Neuron (in vitro differentiated cells): Measurements from ENCODE around the gene KRTAP4-9.
"Not testable (repeated sequence)": the region's sequence is repeated elsewhere in the genome, so short reads cannot be mapped to it uniquely, and the experiment has no call there.

Experiments
- H2AFZ ChIP-seq: one replicate; pipeline ENCODE4 v1.6.1; 2013; ENCODE audit warnings: low read depth, mild to moderate bottlenecking, inconsistent platforms, low read length, moderate library complexity
- H3K27me3 ChIP-seq: one replicate; pipeline ENCODE4 v1.6.1; 2013; ENCODE audit warnings: low read length; ENCODE audit not compliant: insufficient read depth
- H3K36me3 ChIP-seq: one replicate; pipeline ENCODE4 v1.6.1; 2013; ENCODE audit warnings: low read length; ENCODE audit not compliant: insufficient read depth
- H3K4me1 ChIP-seq: one replicate; pipeline ENCODE4 v1.6.1; 2013; ENCODE audit warnings: low read length; ENCODE audit not compliant: insufficient read depth
- H3K4me3 ChIP-seq: 2 replicates; pipeline ENCODE4 v1.5.1; 2013; ENCODE audit warnings: mild to moderate bottlenecking, low read length, moderate library complexity
- H3K9me3 ChIP-seq: one replicate; pipeline ENCODE4 v1.6.1; 2013; ENCODE audit warnings: low read length

Gene KRTAP4-9

DNA sequence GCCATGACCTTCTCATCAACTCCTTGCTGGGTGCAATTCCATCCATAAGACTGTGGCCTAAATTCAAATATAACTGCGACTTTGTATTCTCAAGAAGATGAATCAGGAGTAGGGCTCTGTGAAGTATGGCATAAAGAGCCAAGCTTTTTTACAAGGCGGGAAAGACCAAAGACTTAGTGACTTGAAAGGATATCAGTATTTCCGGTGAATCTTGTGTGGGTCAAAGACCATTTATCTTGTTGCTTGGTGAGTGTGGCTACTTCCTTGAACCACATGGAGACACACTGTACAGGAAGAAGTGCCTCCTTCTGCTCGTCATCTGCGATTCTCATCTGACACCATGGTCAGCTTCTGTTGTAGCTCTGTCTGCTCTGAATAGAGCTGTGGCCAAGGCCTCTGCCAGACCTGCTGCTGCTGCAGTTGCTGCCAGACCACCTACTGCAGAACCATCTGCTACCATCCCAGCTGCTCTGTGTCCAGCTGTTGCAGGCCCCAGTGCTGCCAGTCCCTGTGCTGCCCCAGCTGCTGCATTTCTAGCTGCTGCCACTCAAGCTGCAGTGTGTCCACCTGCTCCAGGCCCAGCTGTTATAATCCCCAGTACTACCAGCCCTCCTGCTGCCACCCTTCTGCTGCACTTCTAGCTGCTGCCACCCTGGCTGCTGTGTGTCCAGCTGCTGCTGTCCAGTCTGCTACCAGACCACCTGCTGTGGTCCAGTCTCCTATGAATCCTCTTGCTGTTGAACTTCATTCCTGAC is 33.4 kb upstream of the KRTAP4-9 start:
- H3K9me3 ChIP-seq: no peaks in the 10 kb centered on the region
- no peak overlapping the region for H2AFZ ChIP-seq
- H3K36me3 ChIP-seq: no peaks in the 10 kb centered on the region
- no peak overlapping the region for H3K4me3 ChIP-seq
- no peaks in the 10 kb centered on the region for H3K4me1 ChIP-seq
- H3K27me3 ChIP-seq: no peaks in the 10 kb centered on the region

DNA sequence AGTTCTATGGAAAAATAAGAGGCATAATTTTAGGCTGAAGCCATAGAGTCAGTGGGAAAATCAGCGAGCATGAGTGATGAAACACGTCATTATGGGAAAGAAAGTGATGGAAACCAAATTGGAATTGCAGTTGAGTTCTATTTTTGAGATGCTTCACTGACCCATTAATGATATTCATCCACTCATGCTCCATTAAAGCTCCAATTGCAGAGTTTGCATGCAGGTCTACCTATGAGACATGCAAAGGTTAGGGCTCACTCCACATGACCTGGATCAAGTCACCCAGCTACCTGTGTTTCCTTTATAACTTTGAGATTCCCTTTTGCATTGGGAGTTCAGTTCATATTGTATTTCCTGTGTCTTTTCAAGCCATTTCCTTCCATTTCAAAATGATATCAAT is 31.5 kb upstream of the KRTAP4-9 start:
- Histone ChIP-seq H2AFZ (no peak overlapping the region), H3K36me3 (no peaks in the 10 kb centered on the region), H3K4me3 (no peak overlapping the region), H3K9me3 (no peaks in the 10 kb centered on the region), H3K4me1 (no peaks in the 10 kb centered on the region), H3K27me3 (no peaks in the 10 kb centered on the region)

DNA sequence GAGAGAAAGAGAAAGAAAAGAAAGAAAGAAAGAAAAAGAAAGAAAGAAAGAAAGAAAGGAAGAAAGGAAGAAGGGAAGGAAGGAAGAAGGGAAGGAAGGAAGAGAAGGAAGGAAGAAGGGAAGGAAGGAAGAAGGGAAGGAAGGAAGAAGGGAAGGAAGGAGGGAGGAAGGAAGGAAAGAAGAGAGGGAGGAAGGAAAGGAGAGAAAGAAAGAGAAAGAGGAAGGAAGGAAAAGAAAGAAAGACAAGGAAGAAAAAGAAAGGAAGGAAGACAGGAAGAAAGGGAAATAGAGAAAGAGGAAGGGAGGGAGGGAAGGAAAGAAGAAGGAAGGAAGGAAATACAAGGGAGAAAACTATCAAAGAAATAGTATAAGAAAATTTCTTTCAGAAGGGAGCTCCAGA is 28.4 kb upstream of the KRTAP4-9 start:
- no peak overlapping the region for H3K4me3 ChIP-seq
- no peaks in the 10 kb centered on the region for H3K36me3 ChIP-seq
- H2AFZ ChIP-seq: no peak overlapping the region
- no peaks in the 10 kb centered on the region for H3K27me3 ChIP-seq
- no peaks in the 10 kb centered on the region for H3K4me1 ChIP-seq
- no peaks in the 10 kb centered on the region for H3K9me3 ChIP-seq

DNA sequence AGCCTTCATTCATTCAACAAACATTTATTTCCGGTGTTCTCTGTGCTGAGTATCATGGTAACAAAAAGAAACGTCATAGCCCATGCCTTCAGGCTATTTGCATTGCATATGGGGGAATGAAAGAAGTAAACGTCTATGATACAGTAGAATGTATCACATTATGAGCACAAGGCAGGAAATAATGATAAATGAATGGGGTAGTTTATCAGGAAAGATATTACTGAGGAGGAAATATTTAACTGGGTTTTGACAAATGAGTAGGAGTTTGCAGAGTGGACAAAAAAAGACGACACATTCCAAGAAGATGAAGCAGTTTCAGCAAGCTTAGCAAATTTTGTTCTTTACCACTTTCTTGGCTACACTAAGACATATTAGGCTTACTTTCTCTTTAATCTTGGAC is 22.6 kb upstream of the KRTAP4-9 start:
- H3K9me3 ChIP-seq: no peaks in the 10 kb centered on the region
- no peak overlapping the region for H3K4me3 ChIP-seq
- H3K36me3 ChIP-seq: no peaks in the 10 kb centered on the region
- H3K4me1 ChIP-seq: no peaks in the 10 kb centered on the region
- no peaks in the 10 kb centered on the region for H3K27me3 ChIP-seq
- no peak overlapping the region for H2AFZ ChIP-seq

DNA sequence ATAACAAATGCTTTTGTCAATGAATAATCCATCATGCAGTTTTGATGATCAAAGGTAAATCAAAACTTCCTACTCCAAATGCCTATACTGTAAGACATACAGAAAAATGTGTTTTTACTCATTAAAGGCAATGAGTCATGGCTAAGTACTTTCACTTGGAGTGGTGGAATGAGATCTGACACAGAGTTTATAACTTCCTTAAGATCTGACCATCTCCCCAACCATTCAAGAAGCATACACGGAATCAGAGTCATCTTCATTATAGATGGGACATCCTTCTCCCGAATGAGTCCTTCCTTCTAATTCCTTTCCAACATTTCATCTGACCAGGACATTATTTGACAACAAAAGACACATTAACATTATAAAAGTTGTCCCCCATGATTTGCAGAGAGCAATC is 21.8 kb upstream of the KRTAP4-9 start:
- H3K27me3 ChIP-seq, H3K4me3 ChIP-seq, H3K9me3 ChIP-seq, H2AFZ ChIP-seq, H3K36me3 ChIP-seq, H3K4me1 ChIP-seq: not testable (repeated sequence)

DNA sequence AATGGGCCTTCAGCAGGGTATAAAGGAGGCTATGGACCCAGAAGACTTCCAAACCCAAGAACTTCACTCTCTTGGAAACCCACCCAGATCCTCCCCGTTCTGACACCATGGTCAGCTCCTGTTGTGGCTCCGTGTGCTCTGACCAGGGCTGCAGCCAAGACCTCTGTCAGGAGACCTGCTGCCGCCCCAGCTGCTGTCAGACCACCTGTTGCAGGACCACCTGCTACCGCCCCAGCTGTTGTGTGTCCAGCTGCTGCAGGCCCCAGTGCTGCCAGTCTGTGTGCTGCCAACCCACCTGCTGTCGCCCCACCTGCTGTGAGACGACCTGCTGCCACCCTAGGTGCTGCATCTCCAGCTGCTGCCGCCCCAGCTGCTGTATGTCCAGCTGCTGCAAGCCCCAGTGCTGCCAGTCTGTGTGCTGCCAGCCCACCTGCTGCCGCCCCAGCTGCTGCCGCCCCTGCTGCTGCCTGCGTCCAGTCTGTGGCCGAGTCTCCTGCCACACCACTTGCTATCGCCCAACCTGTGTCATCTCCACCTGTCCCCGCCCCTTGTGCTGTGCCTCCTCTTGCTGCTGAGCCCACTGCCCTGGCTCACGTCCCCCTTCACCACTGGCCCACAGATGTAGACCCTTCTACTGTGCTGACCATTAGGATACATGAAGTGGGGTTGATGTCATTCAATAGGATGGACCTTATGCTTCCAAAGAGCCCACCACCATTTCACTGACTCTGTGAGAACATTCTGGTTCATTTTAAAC is 20.9 kb upstream of the KRTAP4-9 start, which contains the start of gene KRTAP4-7:
Gene KRTAP4-7, plus strand, starts transcription at position 51 of the 757 bp plus-strand sequence. Its CDS starts 57 bp downstream, at position 108.
- H3K27me3 ChIP-seq, H3K4me1 ChIP-seq, H3K4me3 ChIP-seq, H2AFZ ChIP-seq, H3K36me3 ChIP-seq, H3K9me3 ChIP-seq: not testable (repeated sequence)

DNA sequence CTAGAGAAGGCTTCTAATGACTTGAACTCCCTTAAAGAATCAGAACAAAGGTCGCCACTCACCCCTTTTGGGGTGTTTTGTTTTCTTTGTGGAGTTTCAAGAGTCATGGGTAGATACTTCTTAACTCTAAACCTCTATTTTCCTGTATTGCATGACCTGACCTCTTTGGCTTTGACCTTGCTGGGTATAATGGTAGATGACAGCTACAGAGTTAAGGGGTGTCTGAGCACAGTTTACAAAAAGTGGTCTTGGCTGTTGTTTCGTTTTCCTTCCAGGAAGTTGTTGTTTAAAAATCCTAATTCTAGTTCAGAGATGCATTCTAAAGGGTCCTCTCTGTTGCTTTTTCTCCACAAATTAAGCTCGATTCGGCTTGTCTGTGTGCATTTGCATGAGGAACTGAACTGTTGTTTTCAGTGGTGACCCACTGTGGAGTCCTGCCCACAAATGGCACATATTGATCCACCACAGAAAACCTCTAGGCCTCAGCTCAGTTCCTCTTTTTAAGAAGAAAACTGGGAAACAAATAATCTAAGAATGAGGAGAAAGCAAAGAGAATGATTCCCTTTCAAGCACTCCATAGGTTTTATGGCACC is 16.3 kb upstream of the KRTAP4-9 start:
- H2AFZ ChIP-seq, H3K36me3 ChIP-seq, H3K4me3 ChIP-seq, H3K9me3 ChIP-seq, H3K27me3 ChIP-seq, H3K4me1 ChIP-seq: not testable (repeated sequence)

DNA sequence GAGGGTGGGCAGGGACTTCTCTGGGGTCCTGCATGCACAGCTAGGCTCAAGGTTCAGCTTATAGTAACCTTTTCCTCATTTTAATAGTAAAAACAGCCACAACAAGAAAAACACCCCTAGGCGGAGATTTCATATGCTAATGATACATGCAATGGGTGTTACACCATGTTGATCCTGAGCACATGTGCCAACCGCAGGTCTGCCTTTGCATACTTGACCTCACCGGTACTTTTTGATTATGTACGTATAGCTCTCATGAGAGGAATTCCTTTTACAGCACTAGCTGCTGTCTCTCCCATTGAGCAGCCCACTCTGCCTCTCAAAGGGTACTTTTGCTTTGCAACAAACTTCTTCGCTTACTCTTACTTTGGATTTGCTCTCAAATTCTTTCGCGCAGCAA is 9.1 kb upstream of the KRTAP4-9 start:
- H3K36me3 ChIP-seq: no peaks in the 10 kb centered on the region
- no peaks in the 10 kb centered on the region for H3K9me3 ChIP-seq
- H3K4me3 ChIP-seq: no peak overlapping the region
- H3K4me1 ChIP-seq: no peaks in the 10 kb centered on the region
- peaks cover 3% of the 10 kb centered on the region for H3K27me3 ChIP-seq
- no peak overlapping the region for H2AFZ ChIP-seq

DNA sequence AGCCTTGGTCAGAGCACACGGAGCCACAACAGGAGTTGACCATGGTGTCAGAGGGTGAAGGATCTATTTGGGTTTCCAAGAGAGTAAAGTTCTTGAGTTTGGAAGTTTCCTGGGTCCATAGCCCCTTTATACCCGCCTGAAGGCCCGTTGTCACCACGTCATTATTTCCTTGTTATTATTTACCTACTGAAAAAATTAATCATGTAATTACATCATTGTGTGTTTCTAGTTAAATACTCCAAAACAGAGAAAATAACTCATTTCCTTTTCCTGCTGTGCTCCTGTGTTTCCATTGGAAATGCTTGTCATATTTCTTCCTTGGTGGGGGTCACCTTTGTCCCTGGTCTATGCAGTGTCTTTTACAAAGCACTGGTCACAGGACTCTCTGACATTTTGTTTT is 7.1 kb upstream of the KRTAP4-9 start, which contains the start of gene KRTAP4-8:
Gene KRTAP4-8, minus strand, starts transcription at position 101 of the 400 bp plus-strand sequence. Its CDS starts 58 bp downstream, at position 43.
- no peak within 1 kb of the TSS for H3K4me3 ChIP-seq
- no peaks in the 10 kb centered on the region for H3K36me3 ChIP-seq
- peaks cover 3% of the 10 kb centered on the region for H3K27me3 ChIP-seq
- no peaks in the 10 kb centered on the region for H3K9me3 ChIP-seq
- H3K4me1 ChIP-seq: no peaks in the 10 kb centered on the region
- H2AFZ ChIP-seq: no peak within 1 kb of the TSS

DNA sequence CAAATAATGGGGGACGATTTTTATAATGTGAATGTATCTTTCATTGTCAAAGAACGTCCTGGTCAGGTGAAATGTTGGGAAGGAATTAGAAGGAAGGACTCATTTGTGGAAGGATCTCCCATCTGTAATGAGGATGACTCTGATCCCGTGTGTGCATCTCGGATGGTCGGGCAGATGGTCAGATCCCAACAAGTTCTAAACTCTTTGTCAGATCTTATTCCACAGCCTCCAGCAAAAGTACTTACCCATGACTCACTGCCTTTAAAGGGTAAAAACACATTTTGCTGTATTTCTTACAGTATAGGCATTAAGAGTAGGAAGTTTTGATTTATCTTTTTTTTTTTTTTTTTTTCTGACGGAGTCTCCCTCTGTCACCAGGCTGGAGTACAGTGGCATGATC is 6.7 kb upstream of the KRTAP4-9 start:
- no peaks in the 10 kb centered on the region for H3K9me3 ChIP-seq
- H3K4me1 ChIP-seq: no peaks in the 10 kb centered on the region
- H3K27me3 ChIP-seq: peaks cover 3% of the 10 kb centered on the region
- no peaks in the 10 kb centered on the region for H3K36me3 ChIP-seq
- no peak overlapping the region for H3K4me3 ChIP-seq
- no peak overlapping the region for H2AFZ ChIP-seq

DNA sequence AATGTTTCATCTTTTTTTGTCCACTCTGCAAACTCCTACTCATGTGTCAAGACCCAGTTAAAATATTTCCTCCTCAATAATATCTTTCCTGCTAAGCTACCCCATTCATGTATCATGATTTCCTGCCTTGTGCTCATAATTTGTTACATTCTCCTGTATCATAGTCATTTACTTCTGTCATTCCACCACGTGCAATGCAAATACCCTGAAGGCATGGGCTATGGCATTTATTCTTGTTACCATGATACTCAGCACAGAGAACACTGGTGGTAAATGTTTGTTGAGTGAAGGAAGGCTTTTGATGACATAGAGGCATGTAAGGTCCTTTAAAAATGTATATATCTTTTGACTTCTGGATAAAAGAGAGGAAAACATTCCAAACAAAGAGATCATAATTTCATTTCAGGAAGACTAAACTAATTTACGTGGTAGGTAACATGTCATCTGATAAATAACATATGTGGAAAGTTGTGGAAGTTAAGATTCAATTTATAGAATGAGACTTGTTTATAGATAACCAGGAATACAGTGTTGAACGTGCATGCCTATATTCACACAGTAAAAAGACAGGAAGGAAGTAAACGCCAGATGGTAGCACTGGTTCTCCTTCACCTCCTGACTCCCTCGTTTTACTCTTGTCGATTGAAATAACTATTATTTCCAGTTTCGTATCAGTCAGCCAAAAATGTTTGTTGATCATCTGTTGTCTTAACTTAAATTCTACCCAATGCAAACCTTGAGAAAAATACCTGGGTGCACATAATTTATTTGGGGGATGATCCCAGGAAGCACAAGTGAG is 5.3 kb upstream of the KRTAP4-9 start:
- not testable (repeated sequence) for H3K27me3 ChIP-seq, H3K4me1 ChIP-seq, H2AFZ ChIP-seq, H3K36me3 ChIP-seq, H3K4me3 ChIP-seq, H3K9me3 ChIP-seq

DNA sequence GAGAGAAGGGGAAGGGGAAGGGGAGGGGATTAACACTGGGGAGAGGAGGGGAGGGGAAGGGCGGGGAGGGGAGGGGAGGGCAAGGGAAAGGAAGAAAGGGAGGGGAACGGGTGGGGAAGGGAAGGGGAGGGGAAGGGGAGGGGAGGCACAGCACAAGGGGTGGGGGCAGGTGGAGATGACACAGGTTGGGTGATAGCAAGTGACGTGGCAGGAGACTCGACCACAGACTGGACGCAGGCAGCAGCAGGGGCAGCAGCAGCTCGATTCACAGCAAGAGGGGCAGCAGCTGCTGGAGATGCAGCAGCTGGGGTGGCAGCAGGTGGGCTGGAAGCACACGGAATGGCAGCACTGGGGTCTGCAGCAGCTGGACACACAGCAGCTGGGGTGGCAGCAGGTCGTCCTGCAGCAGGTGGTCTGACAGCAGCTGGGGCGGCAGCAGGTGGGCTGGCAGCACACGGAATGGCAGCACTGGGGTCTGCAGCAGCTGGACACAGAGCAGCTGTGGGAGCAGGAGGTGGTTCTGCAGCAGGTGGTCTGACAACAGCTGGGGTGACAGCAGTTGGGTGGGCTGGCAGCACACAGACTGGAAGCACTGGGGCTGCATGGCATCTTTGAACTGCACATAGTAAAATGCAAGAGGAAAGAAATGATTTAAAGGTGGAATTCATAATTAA is 3.5 kb upstream of the KRTAP4-9 start, which contains the start of gene KRTAP4-16:
Gene KRTAP4-16, minus strand, starts transcription at position 624 of the 674 bp plus-strand sequence. Its CDS starts 0 bp downstream, at position 624.
- peaks cover 3% of the 10 kb centered on the region for H3K27me3 ChIP-seq
- no peaks in the 10 kb centered on the region for H3K4me1 ChIP-seq
- no peak within 1 kb of the TSS for H3K4me3 ChIP-seq
- no peaks in the 10 kb centered on the region for H3K9me3 ChIP-seq
- H3K36me3 ChIP-seq: no peaks in the 10 kb centered on the region
- H2AFZ ChIP-seq: no peak within 1 kb of the TSS
